GM12878 (cell line): ENCODE results near the gene FMNL2. TPM values are rescaled to one million over a fixed set of nuclear protein-coding genes. Genes with fewer than 3 reads are reported as not detected.

Source experiments
- ATAC-seq: fragments of 200-7000 bp; cut with Tn5 transposase; 3 replicates; pipeline ENCODE4 v1.9.1; 2020; ENCODE audit warnings: mild to moderate bottlenecking, moderate library complexity
- BruUV-seq: library from RNA; stranded (reverse); fragments of 400-500 nt; replicated peaks from 2 replicates; lab custom pipeline; 2021; lab: Mats Ljungman, UMichigan
- CTCF ChIA-PET: fragments of 300-600 bp; sonication (Branson Sonifier 250); formaldehyde crosslinking; extraction: SDS; loops from one replicate; lab custom pipeline; 2021; ENCODE audit warnings: inconsistent platforms; lab: Yijun Ruan, JAX
- POLR2A ChIA-PET: fragments of 350-600 bp; formaldehyde crosslinking; extraction: SDS; loops from one replicate; lab custom pipeline; 2021; ENCODE audit warnings: inconsistent platforms; lab: Charles Lee
- RAD21 ChIA-PET: fragments of 300-600 bp; sonication (Branson Sonifier 250); formaldehyde crosslinking; loops from one replicate; lab custom pipeline; 2023; ENCODE audit warnings: antibody characterized with exemption; ENCODE audit not compliant: unreplicated experiment; lab: Charles Lee
- SMC1A ChIA-PET: fragments of 300-600 bp; sonication (Branson Sonifier 250); formaldehyde crosslinking; loops from one replicate; lab custom pipeline; 2023; ENCODE audit not compliant: unreplicated experiment, uncharacterized antibody; lab: Charles Lee
- DNase-seq: peaks from one replicate; pipeline ENCODE4 v3.0.0-alpha.2; 2011; ENCODE audit warnings: low read depth, low spot score
- FAIRE-seq: peaks from 3 replicates; lab custom pipeline; 2011; peaks lifted over from hg19 to GRCh38; lab: Jason Lieb, UNC
- H2AFZ ChIP-seq: 2 replicates; pipeline ENCODE4 v1.6.0; 2011; ENCODE audit warnings: low read depth, low read length, control low read depth; ENCODE audit not compliant: control insufficient read depth
- H3K27ac ChIP-seq: 2 replicates; pipeline ENCODE4 v1.5.1; 2011; ENCODE audit warnings: control low read depth; ENCODE audit not compliant: control insufficient read depth, insufficient read depth
- H3K27me3 ChIP-seq, 2 experiments: replicated peaks in 1 of 2; 2 replicates each; pipeline versions ENCODE4 v1.6.0 to v1.6.1; 2011; ENCODE audit warnings: low read length in 1 of 2; ENCODE audit not compliant: control insufficient read depth in 2 of 2, insufficient read depth in 2 of 2
- H3K36me3 ChIP-seq, 2 experiments: 2 replicates each; pipeline ENCODE4 v1.5.1; 2011; ENCODE audit warnings: low read length in 1 of 2; ENCODE audit not compliant: control insufficient read depth in 2 of 2, insufficient read depth in 2 of 2
- H3K4me1 ChIP-seq: 2 replicates; pipeline ENCODE4 v1.6.1; 2011; ENCODE audit warnings: mild to moderate bottlenecking, low read length, moderate library complexity, mixed read lengths; ENCODE audit not compliant: control insufficient read depth, insufficient read depth
- H3K4me2 ChIP-seq: 2 replicates; pipeline ENCODE4 v1.6.0; 2011; ENCODE audit warnings: control low read depth; ENCODE audit not compliant: control insufficient read depth, insufficient read depth
- H3K4me3 ChIP-seq: fragments of 200-600 bp; sonication (generic); 2 replicates; pipeline ENCODE4 v1.5.1; 2016
- H3K79me2 ChIP-seq: 2 replicates; pipeline ENCODE4 v1.6.0; 2011; ENCODE audit warnings: low read length; ENCODE audit not compliant: control insufficient read depth, insufficient read depth
- H3K9ac ChIP-seq: 2 replicates; pipeline ENCODE4 v1.8.0; 2011; ENCODE audit warnings: low read length, control low read depth, mixed read lengths; ENCODE audit not compliant: control insufficient read depth, insufficient read depth
- H3K9me3 ChIP-seq: replicated peaks from 3 replicates; pipeline ENCODE4 v1.5.1; 2011; ENCODE audit warnings: mild to moderate bottlenecking, low read length; ENCODE audit not compliant: control insufficient read depth, insufficient read depth
- H4K20me1 ChIP-seq: 2 replicates; pipeline ENCODE4 v1.6.0; 2011; ENCODE audit not compliant: control insufficient read depth, insufficient read depth
- CUX1 ChIP-seq: IDR thresholded peaks from 2 replicates; pipeline ENCODE4 v1.6.1; 2012; ENCODE audit warnings: improper control_type of control experiment, low read depth, low read length; ENCODE audit not compliant: insufficient replicate concordance
- MYB ChIP-seq: fragments of 150-350 bp; IDR thresholded peaks from 2 replicates; pipeline ENCODE4 v1.6.1; 2014; ENCODE audit warnings: mild to moderate bottlenecking, low read depth, low read length, borderline replicate concordance
- USF2 ChIP-seq: IDR thresholded peaks from 2 replicates; pipeline ENCODE4 v1.6.1; 2011; ENCODE audit warnings: low read depth, low read length, improper control_type of control experiment, borderline replicate concordance
- WGBS: methylation state at CpG from one replicate; pipeline ENCODE4 v1.1.6; 2016; ENCODE audit warnings: low lambda C conversion rate; ENCODE audit not compliant: insufficient replicate concordance, insufficient coverage; ENCODE audit errors: missing lambda C conversion rate; 5-methylcytosine and 5-hydroxymethylcytosine counted together
- in situ Hi-C: fragments of 300-500 bp; cut with MboI; formaldehyde crosslinking; loops from 9 replicates; pipeline ENCODE4 v1.14.3; 2018; ENCODE audit warnings: mixed read lengths
- intact Hi-C: fragments of 100-400 bp; cut with micrococcal nuclease; formaldehyde crosslinking; loops from one replicate; pipeline ENCODE4 v1.14.2; 2022; ENCODE audit not compliant: unreplicated experiment
- polyA plus RNA-seq, 11 experiments: library from polyadenylated mRNA; depleted of rRNA in 4 of 11; unstranded in 6 of 11; stranded (reverse) in 5 of 11; fragments of >200 nt; fragmentation: Nextera tagmentation in 4 of 11; fragmentation: Illumina TruSeq in 1 of 11; extraction: Ambion mirVana in 4 of 11; extraction: Trizol in 1 of 11; gene quantifications; 1 replicate in 1 of 11; 2 replicates in 10 of 11; pipeline versions ENCODE4 v1.2.1 to v1.2.3, GENCODE V29; 2011 to 2016; ENCODE audit warnings: inconsistent platforms in 2 of 11, missing spikeins in 2 of 11, low read depth in 1 of 11
- total RNA-seq, 4 experiments: library from RNA; depleted of rRNA in 3 of 4; stranded (reverse); fragments of >200 nt in 3 of 4; fragmentation: Illumina TruSeq in 1 of 4; extraction: Trizol in 1 of 4; gene quantifications; 2 replicates each; pipeline versions ENCODE4 v1.2.1 to v1.2.3, GENCODE V29; 2013 to 2021

Gene FMNL2
- total and polyA plus RNA-seq, 10 of the 15 experiments (the other 5 are each of a cell fraction or from before 2014, with no cell fraction given), result 0.13 to 9.9 (median 0.35) TPM

- no peak overlapping the region for H2AFZ ChIP-seq
- no peaks in the 10 kb centered on the region for H3K27me3 ChIP-seq
- ChIA-PET POLR2A (no interaction called here), SMC1A (interaction anchor here (2.2 kb wide), 1 partner anchor 9 kb away, joined by 8 read pairs; no protein-coding TSS in a partner anchor), RAD21 (interaction anchor here (1.7 kb wide), 1 partner anchor 10 kb away, joined by 4 read pairs; no protein-coding TSS in a partner anchor)
- DNase-seq, result no peak
- no peak overlapping the region for H3K27ac ChIP-seq
- H3K9ac ChIP-seq, result no peak overlapping the region
- no TSS peak for BruUV-seq
- 61% methylated on average over 1 of the region's 1 CpG for WGBS
- in situ Hi-C loops, result no loop called here
- H3K4me2 ChIP-seq, result no peak overlapping the region
- no peak overlapping the region for H3K4me3 ChIP-seq
- TF ChIP-seq MYB, result no peak
- no peak for TF ChIP-seq CUX1
- TF ChIP-seq USF2, result no peak
- TF ChIP-seq, all 136 proteins: peak for 0
- Histone ChIP-seq H3K4me1 (peaks cover 5% of the 10 kb centered on the region; the same call in 1 of the 2 replicates), H3K79me2 (no peaks in the 10 kb centered on the region), H3K36me3 (no peaks in the 10 kb centered on the region), H3K9me3 (no peaks in the 10 kb centered on the region), H4K20me1 (no peaks in the 10 kb centered on the region)
- FAIRE-seq, result no peak
- CTCF ChIA-PET, result no interaction called here
- intact Hi-C loops, result no loop called here
- ATAC-seq, result no peak
Observed at GRCh38 chr2:152577579-152577978, 242.6 kb downstream of the FMNL2 start.
